NCI-H345 (cell line): ENCODE data around the gene POLR2J.

ENCODE experiments used
- DNase-seq: peaks from one replicate; lab custom pipeline; 2025; lab: John Stamatoyannopoulos, UW

Gene POLR2J

DNA sequence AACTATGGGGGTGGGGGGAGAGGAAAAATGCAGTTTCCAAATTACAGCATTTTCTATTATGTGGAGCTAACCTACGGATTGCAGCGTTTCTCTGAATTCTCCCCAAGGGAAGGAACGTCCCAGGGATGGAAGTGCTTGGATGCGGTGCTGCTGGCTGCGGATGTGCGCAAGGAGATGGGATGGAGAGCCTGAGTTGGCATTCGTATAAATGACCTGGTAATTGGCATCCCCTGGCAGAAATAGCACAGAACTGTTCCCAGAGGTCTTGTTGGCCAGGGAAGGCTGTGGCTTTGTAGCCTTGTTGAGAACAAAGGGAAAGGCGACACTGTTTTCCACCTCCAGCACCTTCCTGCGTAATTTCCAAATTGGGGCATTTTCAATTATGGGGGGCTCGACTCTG is 42.6 kb downstream of the POLR2J start:
- DNase-seq, result no peak

GRCh38 chr7:102434039-102434486 is 44.7 kb downstream of the POLR2J start:
- DNase-seq, result no peak

- peak; percentile 79 for DNase-seq
Observed at GRCh38 chr7:102433219-102434038, 45.3 kb downstream of the POLR2J start, which contains the start of gene ORAI2. Gene ORAI2, plus strand, starts transcription at chr7:102433575. Its CDS starts 5,382 bp downstream, at chr7:102438957.

DNA sequence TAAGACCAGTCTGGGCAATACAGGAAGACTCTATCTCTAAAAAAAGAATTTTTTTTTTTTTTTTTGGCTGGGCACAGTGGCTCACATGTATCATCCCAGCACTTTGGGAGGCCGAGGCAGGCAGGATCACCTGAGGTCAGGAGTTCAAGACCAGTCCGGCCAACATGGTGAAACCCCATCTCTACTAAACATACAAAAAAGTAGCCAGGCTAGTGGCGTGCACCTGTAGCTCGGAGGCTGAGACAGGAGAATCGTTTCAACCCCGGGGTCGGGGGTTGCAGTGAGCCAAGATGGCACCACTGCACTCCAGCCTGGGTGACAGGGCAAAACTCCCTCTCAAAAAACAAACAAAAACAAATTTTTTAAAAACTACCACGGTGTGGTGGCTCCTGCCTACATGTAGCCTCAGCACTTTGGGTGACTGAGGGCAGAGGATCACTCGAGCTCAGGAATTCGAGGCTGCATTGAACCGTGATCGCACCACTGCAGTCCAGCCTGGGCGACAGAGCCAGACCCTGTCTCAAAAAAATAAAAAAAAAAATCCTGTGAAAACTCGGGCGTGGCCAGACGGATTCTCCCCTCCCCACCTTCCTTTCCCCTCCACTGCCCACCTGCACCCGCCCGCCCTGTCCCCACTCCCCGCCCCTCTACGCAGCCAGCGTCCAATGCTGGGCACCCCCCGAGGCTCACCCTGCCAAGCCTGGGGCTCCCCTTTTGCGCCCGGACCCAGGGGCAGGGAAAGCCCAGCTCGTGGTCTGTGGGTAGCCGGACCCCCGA is 46.1 kb downstream of the POLR2J start:
- no peak for DNase-seq

DNA sequence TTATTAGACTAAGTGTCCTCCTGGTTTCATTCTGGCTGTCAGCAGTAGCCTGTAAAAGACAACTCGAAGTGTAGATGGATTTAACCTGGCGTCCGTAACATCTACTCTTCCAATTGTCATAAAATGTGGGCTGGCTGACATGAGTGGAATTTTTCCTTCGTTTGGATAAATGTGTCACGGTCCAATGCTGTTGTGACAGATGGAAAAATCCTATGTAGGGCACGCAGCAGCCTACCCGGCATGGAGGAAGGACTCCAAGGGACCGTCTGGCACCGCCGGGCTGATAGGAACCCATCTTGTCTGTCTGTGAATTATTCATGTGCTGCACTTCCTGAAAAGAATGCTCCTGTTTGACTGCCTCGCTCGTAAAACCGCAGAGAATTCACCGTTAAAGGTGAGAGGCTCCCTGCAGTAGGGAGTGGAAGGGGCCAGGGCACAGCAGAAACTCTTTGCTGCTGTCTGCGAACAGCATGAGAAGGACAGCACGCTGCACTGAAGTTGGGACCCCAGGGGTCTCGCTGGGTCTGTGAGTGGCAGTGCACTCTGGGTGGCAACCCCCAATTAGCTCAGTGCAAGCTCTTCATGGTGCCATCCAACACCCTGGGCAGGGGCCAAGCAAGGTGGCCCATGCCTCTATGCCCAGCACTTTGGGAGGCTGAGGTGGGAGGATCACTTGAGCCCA is 47.0 kb downstream of the POLR2J start:
- peak; percentile 39 for DNase-seq

DNA sequence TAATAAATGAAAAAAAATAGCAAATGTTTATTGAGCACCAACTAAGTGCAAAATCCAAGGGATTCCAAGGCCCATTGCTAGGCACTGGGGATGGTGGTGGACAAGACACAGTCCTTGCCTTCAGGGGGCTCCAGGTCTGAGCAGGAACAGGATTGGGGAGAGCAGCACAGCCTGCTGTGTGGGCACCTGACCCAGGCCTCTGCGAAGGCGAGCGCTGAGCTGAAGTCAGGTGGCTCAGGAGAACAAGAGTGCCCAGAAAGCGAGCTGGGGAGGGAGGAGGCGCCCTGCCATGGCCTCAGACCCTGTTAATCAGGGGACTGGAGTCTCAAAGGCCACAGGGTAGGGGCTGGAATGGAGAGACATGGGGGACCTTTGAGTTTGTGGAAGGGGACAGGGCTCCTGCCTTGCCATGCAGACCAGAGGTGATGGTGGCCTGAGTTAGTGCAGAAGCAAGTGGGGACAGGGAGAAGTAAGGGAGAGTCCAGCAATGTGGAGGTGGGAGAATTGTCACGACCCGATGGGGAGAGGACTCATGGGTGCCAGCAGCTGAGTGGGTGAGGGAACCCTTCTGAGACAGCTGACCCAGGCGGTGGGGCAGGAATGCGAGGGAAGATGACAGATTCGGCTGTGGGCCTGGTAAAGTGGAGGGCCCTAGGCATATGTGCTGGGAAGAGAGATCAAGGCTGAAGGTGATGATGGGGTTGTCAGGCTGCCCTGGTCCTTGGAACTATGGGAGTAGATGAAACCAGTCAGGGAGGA is 49.4 kb downstream of the POLR2J start:
- DNase-seq, result no peak

- no peak for DNase-seq
Observed at GRCh38 chr7:102427019-102427405, 51.7 kb downstream of the POLR2J start.

DNA sequence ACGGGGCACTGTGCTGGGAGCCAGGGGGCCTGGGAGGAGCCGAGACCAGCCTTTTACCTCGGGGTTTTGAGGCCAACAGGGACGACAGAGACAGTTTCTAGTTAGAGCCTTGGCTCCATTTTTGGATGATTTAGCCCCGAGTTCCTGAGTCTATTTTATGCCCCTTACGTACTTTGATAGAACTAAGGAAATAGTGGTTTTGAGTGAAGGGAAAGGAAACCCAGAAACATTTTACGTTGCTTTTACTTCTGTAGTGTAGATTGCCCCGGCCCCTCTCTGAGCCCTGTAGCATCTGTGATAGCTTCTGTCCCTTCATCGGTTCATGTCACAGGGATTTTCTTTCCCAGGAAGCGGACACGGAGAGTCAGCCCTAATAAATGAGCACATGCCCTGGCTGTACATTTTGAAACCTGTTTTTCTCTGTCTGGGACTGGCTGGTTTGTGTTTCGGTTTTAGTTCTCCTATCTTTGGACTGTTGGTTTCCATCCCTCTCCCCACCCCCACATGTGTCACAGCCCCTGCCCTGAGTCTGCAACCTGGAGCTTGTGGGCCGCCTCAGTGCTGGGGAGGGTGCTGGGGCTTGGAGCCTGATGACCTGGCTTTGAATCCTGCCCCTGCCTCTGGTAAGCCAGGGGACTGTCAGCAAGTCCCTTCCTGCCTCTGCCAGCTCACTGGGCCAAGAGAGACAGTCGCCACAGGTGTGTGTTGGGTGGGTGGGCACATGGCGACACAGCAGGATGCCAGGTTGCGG is 52.3 kb downstream of the POLR2J start:
- no peak for DNase-seq

GRCh38 chr7:102425639-102426267 is 53.0 kb downstream of the POLR2J start:
- no peak for DNase-seq

GRCh38 chr7:102424787-102425218 is 53.9 kb downstream of the POLR2J start:
- no peak for DNase-seq

- DNase-seq, result no peak
Observed at GRCh38 chr7:102424129-102424551, 54.6 kb downstream of the POLR2J start.
